ENCODE data around the gene KRT14.

DNA sequence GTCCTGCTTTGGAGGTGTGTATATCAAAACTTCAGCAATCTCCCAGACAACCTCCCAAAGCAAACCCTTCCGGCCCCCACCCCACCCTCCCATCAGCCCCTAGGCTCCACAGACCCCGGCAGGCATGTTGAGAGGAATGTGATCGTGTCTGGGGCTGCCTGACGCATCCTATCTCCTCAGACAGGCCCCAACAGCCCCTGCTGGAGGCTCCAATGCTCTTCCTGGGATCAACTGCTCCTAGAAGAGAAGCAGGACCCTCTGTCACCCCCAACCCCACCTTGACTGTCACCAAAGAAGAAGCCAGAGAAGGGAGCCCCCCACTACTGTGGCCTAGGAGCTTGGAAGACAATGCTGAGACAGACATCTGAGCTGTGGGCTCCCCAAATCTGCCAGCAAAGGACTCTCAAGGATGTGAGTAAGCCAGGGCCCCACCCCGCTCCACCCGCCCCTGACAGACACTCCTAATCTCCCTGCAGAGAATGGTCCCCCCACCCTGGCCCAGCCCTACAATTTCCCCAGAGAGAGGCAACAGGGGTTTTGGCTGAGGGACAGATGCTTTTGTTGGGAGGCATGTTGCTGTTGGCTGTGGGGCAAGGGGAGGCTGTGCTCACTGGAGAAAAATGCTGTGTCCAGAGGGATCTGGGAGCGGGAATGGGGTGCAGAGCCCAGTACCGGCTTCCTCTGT is 1.6 kb upstream of the KRT14 start:
- TF ChIP-seq, protein P1, sequence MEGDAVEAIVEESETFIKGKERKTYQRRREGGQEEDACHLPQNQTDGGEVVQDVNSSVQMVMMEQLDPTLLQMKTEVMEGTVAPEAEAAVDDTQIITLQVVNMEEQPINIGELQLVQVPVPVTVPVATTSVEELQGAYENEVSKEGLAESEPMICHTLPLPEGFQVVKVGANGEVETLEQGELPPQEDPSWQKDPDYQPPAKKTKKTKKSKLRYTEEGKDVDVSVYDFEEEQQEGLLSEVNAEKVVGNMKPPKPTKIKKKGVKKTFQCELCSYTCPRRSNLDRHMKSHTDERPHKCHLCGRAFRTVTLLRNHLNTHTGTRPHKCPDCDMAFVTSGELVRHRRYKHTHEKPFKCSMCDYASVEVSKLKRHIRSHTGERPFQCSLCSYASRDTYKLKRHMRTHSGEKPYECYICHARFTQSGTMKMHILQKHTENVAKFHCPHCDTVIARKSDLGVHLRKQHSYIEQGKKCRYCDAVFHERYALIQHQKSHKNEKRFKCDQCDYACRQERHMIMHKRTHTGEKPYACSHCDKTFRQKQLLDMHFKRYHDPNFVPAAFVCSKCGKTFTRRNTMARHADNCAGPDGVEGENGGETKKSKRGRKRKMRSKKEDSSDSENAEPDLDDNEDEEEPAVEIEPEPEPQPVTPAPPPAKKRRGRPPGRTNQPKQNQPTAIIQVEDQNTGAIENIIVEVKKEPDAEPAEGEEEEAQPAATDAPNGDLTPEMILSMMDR (IDR thresholded peaks at IDR 0.05 in 8 of 11, conservative IDR thresholded peaks at IDR 0.05 in 3 of 11): no peak
- TF ChIP-seq POLR2AphosphoS5 (IDR thresholded peaks at IDR 0.05) (no peak), POLR2A (IDR thresholded peaks at IDR 0.05) (no peak)

Measured in spleen (tissue), 7 donors.